ENCODE measurements around the gene DNAH2. TPM values are rescaled to one million over a fixed set of nuclear protein-coding genes. Genes with fewer than 3 reads are reported as not detected.

The DNAH2 gene
- total and polyA plus RNA-seq, 4 donors, result 1.5 to 14.0 (median 7.6) TPM

- H3K27ac ChIP-seq (ENCODE audit: low read depth in 1 of 2, low read length in 1 of 2), result no peak overlapping the region
- ATAC-seq (ENCODE audit: insufficient read depth, low FRiP score) (no peak), DNase-seq (no peak)
- TF ChIP-seq CTCF (IDR thresholded peaks at IDR 0.05; ENCODE audit: control extremely low read depth, extremely low read depth), result no peak
- no peak overlapping the region for H3K9ac ChIP-seq (ENCODE audit: insufficient read depth in 1 of 2, low read length in 2 of 2)
- H3K9me3 ChIP-seq (ENCODE audit: control insufficient read depth in 4 of 4, insufficient read depth in 3 of 4, low read length in 3 of 4), result no peaks in the 10 kb centered on the region
- H3K36me3 ChIP-seq (ENCODE audit: control insufficient read depth in 4 of 4, insufficient read depth in 4 of 4, low read length in 4 of 4), result no peaks in the 10 kb centered on the region
- 40 to 56% methylated on average over 7 of the region's 7 CpGs for WGBS, 2 donors
- no peak overlapping the region for H3K4me3 ChIP-seq
- no peaks in the 10 kb centered on the region for H3K27me3 ChIP-seq (ENCODE audit: control insufficient read depth in 3 of 3, insufficient read depth in 3 of 3, low read length in 2 of 3)
- H3K4me1 ChIP-seq (ENCODE audit: control insufficient read depth in 5 of 5, insufficient read depth in 5 of 5, low read length in 5 of 5), result peaks cover 2 to 13% (median 4%) of the 10 kb centered on the region in 5 donors
These were observed 28.4 kb downstream of the DNAH2 start for GRCh38 chr17:7745748-7746470.

GRCh38 chr17:7747635-7748071 is 30.1 kb downstream of the DNAH2 start:
- H3K4me3 ChIP-seq, result no peak overlapping the region
- H3K4me1 ChIP-seq (ENCODE audit: control insufficient read depth in 5 of 5, insufficient read depth in 5 of 5, low read length in 5 of 5), result peaks cover 2 to 13% (median 4%) of the 10 kb centered on the region in 5 donors
- no peaks in the 10 kb centered on the region for H3K36me3 ChIP-seq (ENCODE audit: control insufficient read depth in 4 of 4, insufficient read depth in 4 of 4, low read length in 4 of 4)
- H3K27ac ChIP-seq (ENCODE audit: low read depth in 1 of 2, low read length in 1 of 2), result no peak overlapping the region
- WGBS, 2 donors, result 52 to 60% methylated on average over 4 of the region's 4 CpGs
- TF ChIP-seq CTCF (IDR thresholded peaks at IDR 0.05; ENCODE audit: control extremely low read depth, extremely low read depth), result no peak
- DNase-seq (peak in 2 of 3 donors; percentile 13 to 21), ATAC-seq (ENCODE audit: insufficient read depth, low FRiP score) (no peak)
- no peaks in the 10 kb centered on the region for H3K27me3 ChIP-seq (ENCODE audit: control insufficient read depth in 3 of 3, insufficient read depth in 3 of 3, low read length in 2 of 3)
- no peaks in the 10 kb centered on the region for H3K9me3 ChIP-seq (ENCODE audit: control insufficient read depth in 4 of 4, insufficient read depth in 3 of 4, low read length in 3 of 4)
- no peak overlapping the region for H3K9ac ChIP-seq (ENCODE audit: insufficient read depth in 1 of 2, low read length in 2 of 2)

- Histone ChIP-seq H3K9ac (ENCODE audit: insufficient read depth in 1 of 2, low read length in 2 of 2) (no peak overlapping the region), H3K9me3 (ENCODE audit: control insufficient read depth in 4 of 4, insufficient read depth in 3 of 4, low read length in 3 of 4) (no peaks in the 10 kb centered on the region), H3K36me3 (ENCODE audit: control insufficient read depth in 4 of 4, insufficient read depth in 4 of 4, low read length in 4 of 4) (no peaks in the 10 kb centered on the region), H3K27ac (ENCODE audit: low read depth in 1 of 2, low read length in 1 of 2) (no peak overlapping the region), H3K4me1 (ENCODE audit: control insufficient read depth in 5 of 5, insufficient read depth in 5 of 5, low read length in 5 of 5) (peaks cover 2 to 13% (median 4%) of the 10 kb centered on the region in 5 donors), H3K27me3 (ENCODE audit: control insufficient read depth in 3 of 3, insufficient read depth in 3 of 3, low read length in 2 of 3) (no peaks in the 10 kb centered on the region), H3K4me3 (no peak overlapping the region)
- no peak for TF ChIP-seq CTCF (IDR thresholded peaks at IDR 0.05; ENCODE audit: control extremely low read depth, extremely low read depth)
- no peak for ATAC-seq (ENCODE audit: insufficient read depth, low FRiP score)
- DNase-seq, result peak in 2 of 3 donors; percentile 24 to 50
- WGBS, 2 donors, result 71 to 83% methylated on average over 10 of the region's 10 CpGs
These were observed 30.7 kb downstream of the DNAH2 start for GRCh38 chr17:7748076-7748775.

Measured in lung (tissue), 12 donors.